NCI-H146 (cell line): Measurements from ENCODE around the gene HLA-DMB.

Experiments
- DNase-seq: peaks from one replicate; lab custom pipeline; 2025; lab: John Stamatoyannopoulos, UW

The HLA-DMB gene

GRCh38 chr6:32971581-32972352 lies 30.9 kb upstream of the HLA-DMB start:
- DNase-seq: peak; percentile 100

- DNase-seq: no peak
Measured at GRCh38 chr6:32971242-32971580, 30.4 kb upstream of the HLA-DMB start.

- peak; percentile 83 for DNase-seq
Measured at GRCh38 chr6:32970413-32971241, 29.8 kb upstream of the HLA-DMB start.

GRCh38 chr6:32969685-32970412 lies 29.0 kb upstream of the HLA-DMB start:
- peak; percentile 81 for DNase-seq

- peak; percentile 84 for DNase-seq
Measured at GRCh38 chr6:32968867-32969684, 28.2 kb upstream of the HLA-DMB start.

- DNase-seq: peak; percentile 96
Measured at GRCh38 chr6:32968093-32968866, 27.5 kb upstream of the HLA-DMB start, which contains the start of gene BRD2. Gene BRD2, plus strand, starts transcription at chr6:32968594. Its CDS starts 4,305 bp downstream, at chr6:32972899.

- peak; percentile 69 for DNase-seq
Measured at GRCh38 chr6:32967151-32968091, 26.6 kb upstream of the HLA-DMB start.

GRCh38 chr6:32964776-32965175 lies 23.9 kb upstream of the HLA-DMB start:
- no peak for DNase-seq

GRCh38 chr6:32963866-32964265 lies 23.0 kb upstream of the HLA-DMB start:
- no peak for DNase-seq

- no peak for DNase-seq
Measured at GRCh38 chr6:32962213-32962826, 21.5 kb upstream of the HLA-DMB start.

GRCh38 chr6:32960563-32960962 lies 19.7 kb upstream of the HLA-DMB start:
- DNase-seq: no peak

GRCh38 chr6:32956176-32956575 lies 15.3 kb upstream of the HLA-DMB start:
- DNase-seq: no peak

GRCh38 chr6:32954986-32955802 lies 14.4 kb upstream of the HLA-DMB start:
- peak; percentile 17 for DNase-seq

- no peak for DNase-seq
Measured at GRCh38 chr6:32954267-32954666, 13.4 kb upstream of the HLA-DMB start.

GRCh38 chr6:32953775-32954174 lies 12.9 kb upstream of the HLA-DMB start:
- DNase-seq: no peak

- DNase-seq: peak; percentile 48
Measured at GRCh38 chr6:32952817-32953739, 12.2 kb upstream of the HLA-DMB start, which contains the start of gene HLA-DMA. Gene HLA-DMA, minus strand, starts transcription at chr6:32953097. Its CDS starts 61 bp downstream, at chr6:32953036.

- DNase-seq: no peak
Measured at GRCh38 chr6:32950449-32950848, 9.6 kb upstream of the HLA-DMB start.
